ENCODE results near the gene OBSCN.

The OBSCN gene

DNA sequence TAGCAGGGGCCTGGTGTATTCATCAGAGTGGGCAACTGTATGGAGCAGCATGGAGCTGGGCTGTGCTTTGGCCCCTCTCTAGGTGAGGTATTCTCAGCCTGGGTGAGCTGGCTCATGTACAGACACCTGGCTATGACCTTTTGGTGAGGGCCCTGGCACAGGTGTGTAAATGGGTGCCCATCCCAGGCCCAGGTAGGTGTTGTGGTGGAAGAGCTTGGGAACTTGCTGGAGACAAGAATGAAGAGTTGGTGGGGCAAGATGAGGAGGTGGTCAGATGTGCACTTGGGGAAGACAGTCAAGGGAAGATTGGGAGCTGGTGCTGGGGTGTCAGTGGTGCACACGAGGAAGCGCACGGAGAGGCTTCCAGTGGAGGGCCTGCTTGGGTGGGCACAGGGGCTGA is 103.2 kb downstream of the OBSCN start:
- DNase-seq, result no peak

DNA sequence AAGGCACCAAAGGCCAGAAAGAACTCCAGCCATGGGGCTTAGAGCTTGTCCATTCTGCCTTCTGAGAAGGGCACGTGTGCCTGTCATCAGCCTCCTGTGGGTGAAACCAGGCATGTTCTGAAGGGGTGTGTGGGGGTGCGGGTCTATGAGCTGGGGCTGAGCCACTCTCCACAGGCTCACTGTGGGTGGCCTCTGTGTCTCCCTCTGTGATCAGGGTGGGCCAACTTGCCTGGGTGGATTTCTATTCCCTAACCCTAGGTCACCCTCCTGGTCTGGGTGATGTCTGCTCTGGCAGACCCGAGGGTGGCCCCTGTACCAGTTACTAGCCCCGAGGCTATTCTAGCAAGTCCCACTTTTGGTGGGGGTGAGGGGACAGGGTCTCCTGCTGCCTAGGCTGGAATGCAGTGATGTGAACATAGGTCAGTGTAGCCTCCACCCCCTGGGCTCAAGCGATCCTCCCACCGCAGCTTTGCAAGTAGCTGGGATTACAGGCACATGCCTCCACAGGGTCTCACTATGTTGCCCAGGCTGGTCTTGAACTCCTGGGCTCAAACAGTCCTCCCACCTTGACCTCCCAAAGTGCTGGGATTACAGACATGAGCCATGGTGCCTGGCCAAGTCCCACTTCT is 104.4 kb downstream of the OBSCN start:
- DNase-seq, result no peak

DNA sequence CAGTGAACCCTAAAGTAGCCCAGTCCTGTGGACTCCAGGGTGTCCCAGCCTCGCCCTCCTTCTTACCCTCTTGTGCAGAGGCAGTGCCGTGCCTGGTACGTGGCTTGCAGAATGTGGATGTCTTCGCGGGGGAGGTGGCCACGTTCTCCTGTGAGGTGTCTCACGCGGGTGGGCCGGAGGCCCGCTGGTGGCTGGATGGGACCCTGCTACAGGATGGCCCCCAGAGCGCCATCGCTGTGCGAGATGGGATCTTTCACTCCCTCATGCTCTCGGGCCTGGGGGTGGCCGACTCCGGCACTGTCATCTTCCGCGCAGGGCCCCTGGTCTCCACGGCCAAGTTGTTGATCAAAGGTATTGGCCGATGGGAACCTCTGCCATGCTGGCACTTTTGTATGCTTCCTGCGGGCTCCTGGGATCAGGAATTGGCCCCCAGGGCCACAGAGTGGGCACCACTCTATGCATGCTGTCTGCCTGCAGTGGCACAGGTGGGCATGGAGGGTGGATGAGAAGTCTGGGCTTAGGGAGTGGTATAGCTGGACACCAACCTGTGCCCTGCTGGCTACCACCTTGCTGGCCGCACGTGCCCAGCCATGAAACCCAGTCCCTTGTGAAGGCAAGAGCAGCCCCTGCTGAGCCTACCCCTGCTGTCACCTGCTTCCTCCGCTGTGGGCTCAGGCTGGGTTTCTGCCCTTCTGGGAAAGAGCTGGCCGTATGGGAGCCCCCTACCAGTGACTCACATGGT is 105.9 kb downstream of the OBSCN start:
- DNase-seq, result no peak

DNA sequence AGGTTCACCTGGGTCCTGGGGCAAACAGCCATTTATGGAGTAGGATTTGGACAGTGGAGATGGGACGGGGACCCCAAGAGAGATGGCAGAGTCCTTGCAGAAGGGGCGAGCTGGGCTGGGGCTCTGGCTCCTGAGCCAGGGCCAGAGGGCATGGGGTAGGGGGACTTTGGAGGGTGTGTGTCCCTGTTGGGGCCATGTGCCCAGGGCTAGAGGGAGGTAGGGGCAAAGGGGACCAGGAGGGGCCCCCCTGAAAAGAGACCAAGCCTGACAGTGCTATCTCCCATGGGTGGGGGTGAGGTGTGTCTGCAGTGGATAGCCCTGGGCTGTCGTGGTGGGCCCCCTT is 106.4 kb downstream of the OBSCN start:
- DNase-seq, result no peak

DNA sequence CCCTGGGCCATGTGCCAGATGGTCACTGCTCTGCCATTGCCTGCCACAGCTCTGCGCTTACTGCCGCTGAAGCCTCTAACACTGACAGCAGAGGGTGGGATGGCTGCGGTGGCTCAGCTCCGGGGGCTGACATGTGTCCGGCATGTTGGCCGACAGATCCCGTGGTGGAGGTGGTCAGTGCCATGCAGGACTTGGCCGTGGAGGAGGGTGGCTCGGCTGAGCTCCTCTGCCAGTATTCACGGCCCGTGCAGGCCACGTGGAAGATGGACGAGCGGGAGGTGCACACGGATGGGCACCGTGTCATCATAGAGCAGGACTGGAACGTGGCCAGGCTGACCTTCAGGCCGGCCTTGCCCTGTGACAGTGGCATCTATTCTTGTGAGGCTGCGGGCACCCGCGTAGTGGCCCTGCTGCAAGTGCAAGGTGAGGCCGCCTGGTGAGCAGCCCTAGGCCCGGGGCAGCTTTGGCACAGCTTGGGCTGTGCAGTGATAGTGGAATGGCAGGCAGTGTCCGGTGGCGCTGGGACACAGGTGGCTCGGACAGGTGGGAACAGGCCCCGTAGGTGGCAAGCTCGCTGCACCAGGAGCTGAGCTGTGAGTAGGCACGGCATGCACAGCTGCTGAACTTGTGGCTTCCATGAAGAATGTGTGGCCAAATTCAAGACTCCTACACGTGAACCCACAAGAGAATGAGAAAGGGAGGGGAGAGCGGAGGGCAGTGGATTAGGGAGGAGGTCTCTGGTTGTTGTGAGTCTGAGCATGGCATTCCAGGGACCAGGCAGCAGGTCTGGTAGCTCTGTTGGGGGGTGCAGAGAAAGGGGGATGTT is 107.0 kb downstream of the OBSCN start:
- no peak for DNase-seq

DNA sequence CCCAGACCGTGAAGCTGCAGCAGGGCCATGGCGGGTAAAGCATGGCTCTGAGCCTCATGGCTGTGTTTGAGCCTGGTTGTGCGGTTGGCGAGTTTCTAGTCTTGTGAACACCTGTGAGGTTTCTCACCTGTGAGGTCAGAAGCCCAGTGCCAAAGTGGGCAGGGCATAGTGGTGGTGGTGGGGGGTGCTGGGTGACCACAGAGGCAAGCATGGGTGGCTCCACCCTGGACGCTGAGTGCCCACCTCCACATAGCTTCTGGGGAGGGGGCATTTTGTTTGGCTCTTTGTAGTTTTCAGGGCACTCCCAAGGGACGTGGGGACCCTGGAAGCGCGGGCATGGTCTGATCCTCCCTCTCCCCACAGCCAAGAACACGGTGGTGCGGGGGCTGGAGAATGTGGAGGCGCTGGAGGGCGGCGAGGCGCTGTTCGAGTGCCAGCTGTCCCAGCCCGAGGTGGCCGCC is 107.7 kb downstream of the OBSCN start:
- DNase-seq, result no peak

DNA sequence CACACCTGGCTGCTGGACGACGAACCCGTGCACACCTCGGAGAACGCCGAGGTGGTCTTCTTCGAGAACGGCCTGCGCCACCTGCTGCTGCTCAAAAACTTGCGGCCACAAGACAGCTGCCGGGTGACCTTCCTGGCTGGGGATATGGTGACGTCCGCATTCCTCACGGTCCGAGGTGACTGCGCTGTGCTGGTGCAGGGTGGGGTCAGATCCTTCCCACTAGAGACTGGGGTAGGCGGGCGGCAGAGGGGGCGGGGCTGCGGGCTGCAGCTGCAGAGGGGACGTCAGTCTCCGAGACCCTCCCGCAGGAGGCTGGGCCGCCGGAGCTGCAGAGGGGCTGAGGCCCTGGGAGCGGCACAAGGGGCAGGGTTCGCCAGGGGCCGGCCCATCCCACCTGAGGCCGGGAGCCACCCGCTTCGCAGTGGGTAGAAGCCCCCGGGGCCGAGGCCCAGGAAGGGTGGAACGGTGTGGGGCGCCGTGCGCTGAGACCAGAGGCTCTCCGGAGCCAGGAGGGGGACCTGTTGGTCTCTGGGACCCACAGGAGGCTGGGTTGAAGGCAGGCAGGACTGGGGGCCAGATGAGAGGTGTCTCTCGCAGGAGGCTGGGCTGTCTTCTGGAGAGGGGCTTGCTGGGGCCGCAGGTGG is 108.2 kb downstream of the OBSCN start:
- no peak for DNase-seq

DNA sequence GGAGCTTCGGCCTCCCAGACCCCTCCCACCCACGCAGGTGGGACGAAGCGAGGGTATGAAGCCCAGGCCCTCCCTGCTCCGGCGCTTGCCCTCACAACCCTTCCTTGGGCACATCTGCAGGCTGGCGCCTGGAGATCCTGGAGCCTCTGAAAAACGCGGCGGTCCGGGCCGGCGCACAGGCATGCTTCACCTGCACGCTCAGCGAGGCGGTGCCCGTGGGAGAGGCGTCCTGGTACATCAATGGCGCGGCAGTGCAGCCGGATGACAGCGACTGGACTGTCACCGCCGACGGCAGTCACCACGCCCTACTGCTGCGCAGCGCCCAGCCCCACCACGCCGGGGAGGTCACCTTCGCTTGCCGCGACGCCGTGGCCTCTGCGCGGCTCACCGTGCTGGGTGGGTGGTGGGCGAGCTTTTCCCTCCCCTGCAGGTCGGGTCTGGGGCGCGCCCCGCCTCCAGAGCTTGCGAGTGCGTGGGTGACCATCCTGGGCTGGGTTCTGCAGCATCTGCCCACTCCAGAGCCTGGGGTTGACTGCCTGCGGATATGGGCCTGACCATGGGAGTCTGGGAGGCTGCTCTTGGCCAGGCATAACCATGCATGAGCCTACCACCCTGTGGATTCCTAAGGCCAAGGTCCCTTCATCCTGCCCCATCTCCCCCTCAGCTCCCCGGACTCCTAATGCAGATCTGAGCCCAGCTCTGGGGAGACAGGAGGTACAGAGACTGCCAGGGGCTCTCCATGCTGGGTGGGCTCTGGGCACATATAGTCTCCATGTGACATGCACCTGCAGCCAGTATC is 108.9 kb downstream of the OBSCN start:
- no peak for DNase-seq

DNA sequence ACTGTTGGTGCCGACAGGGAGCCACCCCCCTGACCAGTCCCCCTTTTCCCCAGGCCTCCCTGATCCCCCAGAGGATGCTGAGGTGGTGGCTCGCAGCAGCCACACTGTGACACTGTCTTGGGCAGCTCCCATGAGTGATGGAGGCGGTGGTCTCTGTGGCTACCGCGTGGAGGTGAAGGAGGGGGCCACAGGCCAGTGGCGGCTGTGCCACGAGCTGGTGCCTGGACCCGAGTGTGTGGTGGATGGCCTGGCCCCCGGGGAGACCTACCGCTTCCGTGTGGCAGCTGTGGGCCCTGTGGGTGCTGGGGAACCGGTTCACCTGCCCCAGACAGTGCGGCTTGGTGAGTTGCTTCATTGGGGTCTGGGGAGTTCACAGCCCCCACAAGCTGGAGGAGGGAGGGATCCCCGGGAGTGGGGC is 109.6 kb downstream of the OBSCN start:
- no peak for DNase-seq

DNA sequence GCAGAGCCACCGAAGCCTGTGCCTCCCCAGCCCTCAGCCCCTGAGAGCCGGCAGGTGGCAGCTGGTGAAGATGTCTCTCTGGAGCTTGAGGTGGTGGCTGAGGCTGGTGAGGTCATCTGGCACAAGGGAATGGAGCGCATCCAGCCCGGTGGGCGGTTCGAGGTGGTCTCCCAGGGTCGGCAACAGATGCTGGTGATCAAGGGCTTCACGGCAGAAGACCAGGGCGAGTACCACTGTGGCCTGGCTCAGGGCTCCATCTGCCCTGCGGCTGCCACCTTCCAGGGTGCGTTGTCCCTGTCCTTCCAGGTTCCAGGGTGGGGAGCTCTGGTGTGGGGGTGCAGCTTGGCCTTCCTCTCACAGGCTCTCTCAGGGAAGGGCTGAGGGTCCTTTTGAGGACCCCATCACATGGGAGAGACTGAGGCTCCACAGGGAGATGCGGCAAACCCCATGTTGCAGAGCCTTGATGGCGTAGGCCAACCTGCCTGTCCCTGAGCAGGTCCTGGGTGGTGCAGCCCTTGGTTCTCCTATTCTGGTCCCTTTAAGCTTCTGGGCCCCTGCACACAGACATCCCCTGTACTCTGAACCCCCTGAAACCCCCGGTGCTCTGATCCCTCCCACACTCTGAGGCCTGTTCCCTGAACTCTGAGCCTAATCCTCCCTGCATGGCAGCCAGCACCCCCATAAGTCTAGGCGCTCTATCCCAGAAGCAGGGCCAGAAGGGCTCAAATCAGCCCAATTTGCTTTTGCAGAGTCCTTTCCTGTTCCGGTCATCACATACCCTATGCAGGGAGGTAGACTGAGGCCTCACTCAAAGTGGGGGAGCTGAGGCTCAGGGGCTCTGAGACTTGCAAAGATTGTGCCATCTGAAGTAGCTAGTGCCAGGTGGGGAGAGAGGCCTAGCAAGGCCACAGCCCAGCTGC is 110.3 kb downstream of the OBSCN start:
- DNase-seq, result no peak

DNA sequence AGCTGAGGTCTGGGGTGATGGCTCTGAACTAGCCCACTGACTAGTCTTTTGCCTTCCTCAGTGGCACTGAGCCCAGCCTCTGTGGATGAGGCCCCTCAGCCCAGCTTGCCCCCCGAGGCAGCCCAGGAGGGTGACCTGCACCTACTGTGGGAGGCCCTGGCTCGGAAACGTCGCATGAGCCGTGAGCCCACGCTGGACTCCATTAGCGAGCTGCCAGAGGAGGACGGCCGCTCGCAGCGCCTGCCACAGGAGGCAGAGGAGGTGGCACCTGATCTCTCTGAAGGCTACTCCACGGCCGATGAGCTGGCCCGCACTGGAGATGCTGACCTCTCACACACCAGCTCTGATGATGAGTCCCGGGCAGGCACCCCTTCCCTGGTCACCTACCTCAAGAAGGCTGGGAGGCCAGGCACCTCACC is 111.0 kb downstream of the OBSCN start:
- DNase-seq, result no peak

DNA sequence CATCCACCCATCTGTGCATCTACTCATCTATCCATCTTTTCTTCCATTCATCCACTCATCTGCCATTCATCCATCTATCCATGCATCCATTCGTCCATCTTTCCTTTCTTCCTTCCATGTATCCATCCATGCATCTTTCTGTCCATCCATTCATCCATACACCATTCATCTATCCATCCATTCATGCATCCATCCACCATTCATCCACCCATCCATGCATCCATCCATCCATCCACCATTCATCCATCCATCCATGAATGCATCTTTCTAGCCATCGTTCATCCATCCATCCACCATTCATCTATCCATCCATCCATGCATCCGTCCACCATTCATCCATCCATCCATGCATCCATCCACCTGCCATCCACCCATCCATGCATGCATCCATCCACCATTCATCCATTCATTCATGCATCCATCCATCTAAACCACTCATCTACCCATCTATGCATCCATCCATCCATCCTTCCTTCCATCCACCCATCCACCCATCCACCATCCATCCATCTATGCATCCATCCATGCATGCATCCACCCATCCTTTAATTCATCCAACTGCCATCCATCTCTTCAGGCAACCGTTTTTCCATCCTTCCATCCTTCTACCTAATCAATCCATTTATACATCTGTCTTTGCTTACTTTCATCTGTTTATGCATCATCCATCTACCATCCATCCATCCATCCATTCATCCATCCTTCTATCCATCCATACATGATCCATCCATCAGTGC is 111.7 kb downstream of the OBSCN start:
- DNase-seq, result no peak

DNA sequence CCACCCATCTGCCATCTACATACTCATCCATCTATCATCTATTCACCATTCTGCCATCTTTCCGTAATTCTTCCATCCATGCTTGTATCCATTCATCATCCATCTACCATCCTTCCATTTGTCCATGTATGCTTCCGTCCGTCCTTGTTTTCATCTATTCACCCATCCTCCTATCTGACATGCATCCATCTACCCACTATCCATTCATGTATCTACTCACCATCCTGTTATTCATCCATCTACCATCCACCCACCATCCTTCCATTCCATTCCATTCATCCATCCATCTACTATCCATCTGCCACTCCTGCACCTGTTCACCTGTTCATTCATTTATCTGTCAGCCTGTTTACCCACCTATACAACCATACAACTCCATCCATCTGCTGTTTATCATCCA is 112.5 kb downstream of the OBSCN start:
- DNase-seq, result no peak

DNA sequence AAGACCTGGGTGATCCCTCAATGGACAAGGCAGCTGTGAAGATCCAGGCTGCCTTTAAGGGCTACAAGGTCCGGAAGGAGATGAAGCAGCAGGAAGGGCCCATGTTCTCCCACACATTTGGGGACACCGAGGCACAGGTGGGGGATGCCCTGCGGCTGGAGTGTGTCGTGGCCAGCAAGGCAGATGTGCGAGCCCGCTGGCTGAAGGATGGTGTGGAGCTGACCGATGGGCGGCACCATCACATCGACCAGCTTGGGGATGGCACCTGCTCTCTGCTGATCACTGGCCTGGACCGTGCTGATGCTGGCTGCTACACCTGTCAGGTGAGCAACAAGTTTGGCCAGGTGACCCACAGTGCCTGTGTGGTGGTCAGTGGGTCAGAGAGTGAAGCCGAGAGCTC is 113.6 kb downstream of the OBSCN start:
- no peak for DNase-seq

DNA sequence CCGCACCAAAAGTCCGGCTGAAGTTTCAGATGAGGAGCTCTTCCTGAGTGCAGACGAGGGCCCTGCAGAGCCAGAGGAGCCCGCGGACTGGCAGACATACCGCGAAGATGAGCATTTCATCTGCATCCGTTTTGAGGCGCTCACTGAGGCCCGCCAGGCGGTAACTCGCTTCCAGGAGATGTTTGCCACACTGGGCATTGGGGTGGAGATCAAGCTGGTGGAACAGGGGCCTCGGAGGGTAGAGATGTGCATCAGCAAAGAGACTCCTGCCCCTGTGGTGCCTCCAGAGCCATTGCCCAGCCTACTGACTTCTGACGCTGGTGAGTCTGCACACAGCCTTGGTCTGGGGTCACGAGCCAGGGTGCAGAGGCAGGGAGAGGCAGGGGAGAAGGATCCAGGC is 114.1 kb downstream of the OBSCN start:
- DNase-seq, result no peak

DNA sequence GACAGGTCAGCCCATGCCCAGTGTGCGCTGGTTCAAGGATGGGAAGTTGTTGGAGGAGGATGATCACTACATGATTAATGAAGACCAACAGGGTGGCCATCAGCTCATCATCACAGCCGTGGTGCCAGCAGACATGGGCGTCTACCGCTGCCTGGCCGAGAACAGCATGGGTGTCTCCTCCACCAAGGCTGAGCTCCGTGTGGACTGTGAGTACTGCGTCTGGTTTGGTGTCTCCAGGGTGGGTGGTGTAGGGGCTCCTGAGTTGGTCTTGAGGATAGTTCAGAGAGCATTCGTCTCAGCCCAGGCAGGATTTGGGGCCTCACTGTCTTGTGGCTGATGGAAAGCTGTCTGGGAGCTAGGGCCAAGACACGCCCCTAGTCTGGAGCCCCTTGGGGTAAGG is 115.6 kb downstream of the OBSCN start:
- no peak for DNase-seq

DNA sequence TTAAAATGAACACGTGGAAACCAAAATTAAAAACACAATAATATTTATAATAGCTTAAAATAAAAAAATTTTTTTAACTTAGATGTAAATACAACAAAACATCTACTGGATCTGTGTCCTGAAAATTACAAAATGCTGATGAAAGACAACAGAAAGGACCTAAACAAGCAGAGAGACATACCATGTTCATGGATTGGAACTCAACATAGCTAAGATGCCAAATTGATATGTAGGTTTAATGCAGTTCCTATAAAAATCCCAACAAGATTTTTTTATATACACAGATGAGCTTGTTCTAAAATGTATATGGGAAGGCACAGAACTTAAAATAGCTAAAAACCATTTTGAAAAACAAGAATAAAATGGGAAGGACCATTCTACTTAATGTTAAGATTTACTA is 117.4 kb downstream of the OBSCN start:
- no peak for DNase-seq

DNA sequence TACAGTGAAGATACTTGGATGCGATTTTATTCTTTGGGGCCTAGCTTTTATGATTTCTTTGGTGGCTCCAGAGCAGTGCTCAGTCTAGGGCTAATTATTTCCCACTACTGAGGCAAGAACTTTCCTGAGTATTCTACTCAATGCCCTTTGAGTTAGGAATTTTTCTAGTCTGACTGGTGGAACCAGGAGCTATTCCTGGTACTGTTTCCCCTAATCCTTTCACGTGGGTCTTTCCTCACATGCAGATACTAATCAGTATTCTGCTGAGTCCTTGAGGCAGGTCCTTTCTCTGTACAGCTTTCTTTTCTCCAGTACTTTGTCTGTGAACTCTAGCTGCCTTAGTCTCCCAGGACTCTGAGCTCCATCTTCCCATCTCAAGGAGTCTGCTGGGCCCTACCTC is 122.0 kb downstream of the OBSCN start:
- DNase-seq, result no peak

DNA sequence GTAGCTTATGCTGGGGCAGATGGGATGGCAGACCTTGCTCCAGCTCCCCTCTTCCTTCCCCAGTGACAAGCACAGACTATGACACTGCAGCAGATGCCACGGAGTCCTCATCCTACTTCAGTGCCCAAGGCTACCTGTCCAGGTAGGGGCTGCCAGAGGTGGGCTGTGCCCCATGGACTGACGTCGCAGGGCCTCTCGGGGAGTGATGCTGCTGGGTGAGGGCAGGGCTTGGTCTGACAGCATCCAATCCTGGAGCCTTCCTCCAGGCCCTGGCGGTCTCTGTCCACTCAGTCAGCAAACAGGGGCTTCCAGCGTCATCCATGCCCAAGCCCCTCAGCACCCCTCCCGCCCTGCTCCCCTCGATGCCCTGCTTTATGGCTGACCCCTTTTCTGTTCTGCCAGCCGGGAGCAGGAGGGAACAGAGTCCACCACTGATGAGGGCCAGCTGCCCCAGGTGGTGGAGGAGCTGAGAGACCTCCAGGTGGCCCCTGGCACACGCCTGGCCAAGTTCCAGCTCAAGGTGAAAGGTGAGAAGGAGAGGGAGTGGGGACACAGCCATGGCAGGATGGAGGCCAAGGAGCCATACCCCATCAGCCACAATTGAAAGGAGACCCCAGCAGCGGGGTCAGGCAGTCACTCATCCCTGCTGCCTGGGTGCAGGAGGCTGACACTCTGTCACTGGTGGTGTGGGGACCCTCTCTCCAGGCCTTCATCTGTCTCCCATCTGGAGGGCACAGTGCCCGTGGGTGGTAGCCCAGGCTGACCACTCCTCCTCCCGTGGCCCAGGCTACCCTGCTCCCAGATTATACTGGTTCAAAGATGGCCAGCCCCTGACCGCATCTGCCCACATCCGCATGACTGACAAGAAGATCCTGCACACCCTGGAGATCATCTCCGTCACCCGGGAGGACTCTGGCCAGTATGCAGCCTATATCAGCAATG is 125.2 kb downstream of the OBSCN start:
- DNase-seq, result no peak

DNA sequence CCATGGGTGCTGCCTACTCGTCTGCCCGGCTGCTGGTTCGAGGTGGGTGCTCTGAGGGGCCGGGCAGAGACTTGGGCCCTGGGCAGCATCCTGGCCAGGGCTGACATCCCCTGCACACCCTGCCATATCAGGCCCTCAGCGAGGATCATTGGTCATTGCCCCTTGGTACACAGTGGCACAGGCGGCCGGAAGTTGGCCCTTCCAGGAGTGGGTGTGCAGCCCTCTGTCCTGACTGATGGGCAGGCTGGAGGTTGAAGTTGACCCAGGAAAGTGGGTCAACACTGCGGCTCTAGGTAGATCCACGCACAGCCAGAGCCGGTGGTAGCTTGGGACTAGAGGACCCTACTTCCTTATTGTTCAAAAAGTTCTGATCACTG is 125.9 kb downstream of the OBSCN start:
- no peak for DNase-seq
